Measurements from ENCODE around the gene AHCYL1.
"Not testable (repeated sequence)": the region's sequence is repeated elsewhere in the genome, so short reads cannot be mapped to it uniquely, and the experiment has no call there.

AHCYL1 gene

GRCh38 chr1:109984456-109985246 lies at the start of gene AHCYL1:
Gene AHCYL1 (plus strand): TSS chr1:109984765. CDS start chr1:109985053, 288 bp downstream.
- ATAC-seq, result peak; percentile 98
- H3K27me3 Mint-ChIP-seq, result no peaks in the 10 kb centered on the region

GRCh38 chr1:109935451-109935900 lies 49.1 kb upstream of the AHCYL1 start:
- peaks cover 8% of the 10 kb centered on the region for H3K4me1 Mint-ChIP-seq
- H3K9me3 Mint-ChIP-seq, result peaks cover 20 to 23% of the 10 kb centered on the region in 2 donors
- ATAC-seq (no peak), DNase-seq (no peak)
- H3K27me3 Mint-ChIP-seq, result no peaks in the 10 kb centered on the region
- H3K27ac Mint-ChIP-seq, result peak overlapping the region in 1 of 2 donors; percentile 75
- H3K4me3 Mint-ChIP-seq, result no peak overlapping the region

More at GRCh38 chr1:109984456-109985246, at the start of gene AHCYL1:
- H3K27ac Mint-ChIP-seq, result peak within 1 kb of the TSS; percentile 98 to 100
- peak within 1 kb of the TSS; percentile 98 to 99 for H3K4me3 Mint-ChIP-seq
- no peaks in the 10 kb centered on the region for H3K9me3 Mint-ChIP-seq
- H3K4me1 Mint-ChIP-seq, result peaks cover 43% of the 10 kb centered on the region
- DNase-seq, result peak; percentile 99

DNA sequence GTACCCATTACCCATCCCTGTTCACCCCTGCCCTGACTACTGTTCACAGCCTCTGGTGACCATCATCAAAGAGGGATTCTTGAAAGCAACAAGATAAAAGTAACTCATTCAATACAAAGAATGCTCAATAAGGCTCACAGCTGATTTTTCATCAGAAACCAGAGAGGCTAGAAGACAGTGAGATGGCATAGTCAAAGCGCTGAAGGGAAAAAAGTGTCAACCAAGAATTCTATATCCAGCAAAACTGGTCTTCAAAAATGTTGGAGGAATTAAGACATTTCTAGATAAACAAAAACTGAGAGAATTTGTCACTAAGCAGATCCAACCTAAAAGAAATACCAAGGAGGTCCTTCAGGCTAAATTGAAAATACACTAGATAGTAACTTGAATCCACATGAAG lies 46.8 kb upstream of the AHCYL1 start:
- ATAC-seq (no peak), DNase-seq (no peak)
- H3K4me3 Mint-ChIP-seq, result no peak overlapping the region
- H3K9me3 Mint-ChIP-seq, result peaks cover 20 to 23% of the 10 kb centered on the region in 2 donors
- peaks cover 8% of the 10 kb centered on the region for H3K4me1 Mint-ChIP-seq
- H3K27me3 Mint-ChIP-seq, result no peaks in the 10 kb centered on the region
- no peak overlapping the region for H3K27ac Mint-ChIP-seq

GRCh38 chr1:109938556-109938955 lies 46.0 kb upstream of the AHCYL1 start:
- DNase-seq, result no peak
- peaks cover 5% of the 10 kb centered on the region for H3K4me1 Mint-ChIP-seq
- H3K27me3 Mint-ChIP-seq, result no peaks in the 10 kb centered on the region
- peaks cover 20 to 23% of the 10 kb centered on the region in 2 donors for H3K9me3 Mint-ChIP-seq
- no peak for ATAC-seq
- H3K27ac Mint-ChIP-seq, result no peak overlapping the region
- H3K4me3 Mint-ChIP-seq, result no peak overlapping the region

DNA sequence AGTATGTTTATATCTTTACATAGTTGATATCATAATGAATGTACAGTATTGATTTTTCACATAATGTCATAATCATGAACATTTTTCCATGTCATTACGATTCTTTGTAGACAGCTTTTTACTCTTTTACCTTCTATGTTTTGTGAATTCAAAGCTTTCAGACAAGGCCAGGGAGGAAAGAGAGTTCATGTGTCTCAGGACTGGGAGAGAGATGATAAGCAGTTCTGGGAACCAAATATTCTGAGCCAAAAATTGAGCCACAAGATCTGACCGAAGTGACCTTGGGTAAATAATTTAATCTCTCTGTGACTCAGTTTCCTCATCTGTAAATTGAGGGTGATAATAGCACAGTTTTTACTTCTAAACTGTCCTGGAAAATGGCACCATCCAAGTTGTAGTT lies 42.1 kb upstream of the AHCYL1 start:
- Mint-ChIP-seq H3K9me3 (peaks cover 9 to 11% of the 10 kb centered on the region in 2 donors), H3K27me3 (no peaks in the 10 kb centered on the region), H3K4me3 (no peak overlapping the region), H3K27ac (no peak overlapping the region), H3K4me1 (peaks cover 6% of the 10 kb centered on the region)
- no peak for DNase-seq
- ATAC-seq, result no peak

DNA sequence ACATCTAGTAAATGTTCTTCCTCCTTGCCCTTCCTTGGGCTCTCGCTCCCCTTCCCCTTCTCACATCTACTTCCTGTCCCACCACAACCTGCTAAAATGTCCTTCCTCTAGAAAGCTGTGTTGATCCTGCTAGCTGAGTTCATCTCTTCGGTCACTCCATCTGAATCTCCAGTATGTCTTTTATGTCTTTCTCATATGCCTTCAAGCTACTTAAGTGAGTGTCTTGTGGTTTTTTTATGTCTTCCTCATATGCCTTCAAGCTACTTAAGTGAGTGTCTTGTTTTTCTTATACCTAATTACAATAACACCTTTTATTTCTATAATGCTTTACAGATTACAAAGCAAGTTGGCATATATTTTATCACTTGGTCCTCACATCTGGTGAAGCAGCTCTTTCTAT lies 40.0 kb upstream of the AHCYL1 start:
- DNase-seq (no peak), ATAC-seq (no peak)
- Mint-ChIP-seq H3K27ac (peak overlapping the region in 1 of 2 donors; percentile 63), H3K9me3 (peaks cover 4 to 6% of the 10 kb centered on the region in 2 donors), H3K27me3 (no peaks in the 10 kb centered on the region), H3K4me3 (no peak overlapping the region), H3K4me1 (peaks cover 13% of the 10 kb centered on the region)

- no peak for ATAC-seq
- H3K4me1 Mint-ChIP-seq, result peaks cover 13% of the 10 kb centered on the region
- H3K9me3 Mint-ChIP-seq, result peaks cover 4 to 6% of the 10 kb centered on the region in 2 donors
- DNase-seq, result no peak
- no peak overlapping the region for H3K27ac Mint-ChIP-seq
- H3K4me3 Mint-ChIP-seq, result no peak overlapping the region
- no peaks in the 10 kb centered on the region for H3K27me3 Mint-ChIP-seq
Measured at GRCh38 chr1:109946511-109946910, 38.1 kb upstream of the AHCYL1 start.

GRCh38 chr1:109947582-109948284 lies 36.8 kb upstream of the AHCYL1 start:
- DNase-seq (no peak), ATAC-seq (no peak)
- peaks cover 13% of the 10 kb centered on the region for H3K4me1 Mint-ChIP-seq
- no peak overlapping the region for H3K27ac Mint-ChIP-seq
- no peaks in the 10 kb centered on the region for H3K27me3 Mint-ChIP-seq
- no peak overlapping the region for H3K4me3 Mint-ChIP-seq
- H3K9me3 Mint-ChIP-seq, result peaks cover 4 to 6% of the 10 kb centered on the region in 2 donors

DNA sequence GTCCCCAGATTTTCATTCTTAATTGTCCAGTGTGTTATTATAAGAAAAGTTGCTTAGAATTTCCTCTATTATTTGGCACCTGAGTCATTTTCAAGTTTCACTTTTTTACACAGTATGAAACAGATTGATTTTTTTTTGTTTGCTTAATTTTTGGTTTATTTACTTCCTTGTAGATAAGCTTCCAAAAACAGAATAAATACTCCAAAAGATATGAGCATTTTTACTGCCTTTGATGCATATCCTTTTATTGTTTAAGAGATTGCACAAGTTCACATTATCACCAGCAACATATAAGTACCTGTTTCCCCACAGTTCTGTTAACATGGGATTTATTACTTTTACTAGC lies 36.3 kb upstream of the AHCYL1 start:
- Mint-ChIP-seq H3K27ac (no peak overlapping the region), H3K9me3 (peaks cover 4 to 6% of the 10 kb centered on the region in 2 donors), H3K27me3 (no peaks in the 10 kb centered on the region), H3K4me1 (peaks cover 13% of the 10 kb centered on the region), H3K4me3 (no peak overlapping the region)
- DNase-seq (no peak), ATAC-seq (no peak)

- DNase-seq, result no peak
- Mint-ChIP-seq H3K27me3 (no peaks in the 10 kb centered on the region), H3K4me3 (no peak overlapping the region), H3K27ac (no peak overlapping the region), H3K9me3 (peaks cover 2 to 6% of the 10 kb centered on the region in 2 donors), H3K4me1 (peaks cover 7% of the 10 kb centered on the region)
- no peak for ATAC-seq
Measured at GRCh38 chr1:109950038-109950437, 34.5 kb upstream of the AHCYL1 start.

DNA sequence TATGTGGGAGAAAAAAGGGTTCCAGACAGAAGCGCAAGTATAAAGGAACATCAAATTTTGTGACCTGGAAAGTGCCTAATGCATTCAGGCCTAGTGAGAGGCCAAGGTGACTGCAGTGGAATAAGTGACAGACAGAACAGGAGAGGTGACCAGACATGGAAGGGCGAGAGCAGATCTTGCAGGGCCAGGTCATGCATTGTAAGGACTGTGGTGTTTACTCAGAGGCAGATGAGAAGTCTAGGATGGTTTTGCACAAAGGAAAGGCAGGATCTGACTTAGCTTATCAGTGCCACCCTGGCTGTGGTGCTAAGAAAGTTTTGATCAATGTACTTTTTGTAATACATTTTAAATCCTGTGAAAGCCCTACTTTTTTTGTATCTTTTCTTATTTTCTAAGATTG lies 34.1 kb upstream of the AHCYL1 start:
- H3K27me3 Mint-ChIP-seq, result no peaks in the 10 kb centered on the region
- H3K27ac Mint-ChIP-seq, result no peak overlapping the region

DNA sequence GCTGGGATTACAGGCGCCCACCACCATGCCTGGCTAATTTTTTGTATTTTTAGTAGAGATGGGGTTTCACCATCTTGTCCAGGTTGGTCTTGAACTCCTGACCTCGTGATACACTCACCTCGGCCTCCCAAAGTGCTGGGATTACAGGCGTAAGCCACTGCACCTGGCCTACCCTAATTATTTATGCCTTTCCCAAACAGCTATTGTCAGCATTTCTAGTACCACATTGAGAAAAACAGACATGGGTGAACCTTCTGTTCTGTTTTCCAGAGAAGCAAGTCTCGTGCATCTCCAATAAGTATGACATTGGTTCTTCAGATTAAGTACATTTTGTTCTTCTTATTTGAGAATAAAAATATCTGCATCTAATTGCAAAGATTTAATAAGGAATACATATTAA lies 33.1 kb upstream of the AHCYL1 start:
- DNase-seq, ATAC-seq, H3K9me3 Mint-ChIP-seq, H3K27ac Mint-ChIP-seq, H3K4me1 Mint-ChIP-seq, H3K4me3 Mint-ChIP-seq, H3K27me3 Mint-ChIP-seq: not testable (repeated sequence)

More for the DNA sequence above, 34.1 kb upstream of the AHCYL1 start:
- no peak for DNase-seq
- Mint-ChIP-seq H3K4me3 (no peak overlapping the region), H3K4me1 (peaks cover 7% of the 10 kb centered on the region), H3K9me3 (peaks cover 0 to 6% of the 10 kb centered on the region in 2 donors)
- ATAC-seq, result no peak

DNA sequence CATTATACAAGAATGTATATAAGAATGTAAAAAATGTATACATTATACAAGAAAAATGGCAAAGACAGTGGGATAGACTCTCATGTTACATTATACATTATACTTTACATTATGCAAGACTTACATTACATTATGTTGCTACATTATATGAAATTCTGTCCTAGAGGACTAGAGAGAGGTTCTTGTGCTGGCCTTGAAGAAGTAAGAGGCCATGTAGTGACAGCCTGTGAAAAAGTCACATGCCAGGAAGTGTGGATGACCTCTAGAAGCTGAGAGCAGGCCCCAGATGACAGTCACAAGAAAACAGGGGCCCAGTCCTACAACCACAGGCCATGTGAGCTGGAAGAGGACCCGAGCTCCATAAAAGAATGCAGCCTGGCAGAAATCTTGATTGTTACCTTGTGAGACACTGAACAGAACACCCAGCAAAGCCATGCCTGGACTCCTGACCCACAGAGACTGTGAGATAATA lies 30.5 kb upstream of the AHCYL1 start:
- H3K4me1 Mint-ChIP-seq, result no peaks in the 10 kb centered on the region
- ATAC-seq (no peak), DNase-seq (no peak)
- no peak overlapping the region for H3K4me3 Mint-ChIP-seq
- no peaks in the 10 kb centered on the region for H3K9me3 Mint-ChIP-seq
- H3K27ac Mint-ChIP-seq, result no peak overlapping the region
- no peaks in the 10 kb centered on the region for H3K27me3 Mint-ChIP-seq

DNA sequence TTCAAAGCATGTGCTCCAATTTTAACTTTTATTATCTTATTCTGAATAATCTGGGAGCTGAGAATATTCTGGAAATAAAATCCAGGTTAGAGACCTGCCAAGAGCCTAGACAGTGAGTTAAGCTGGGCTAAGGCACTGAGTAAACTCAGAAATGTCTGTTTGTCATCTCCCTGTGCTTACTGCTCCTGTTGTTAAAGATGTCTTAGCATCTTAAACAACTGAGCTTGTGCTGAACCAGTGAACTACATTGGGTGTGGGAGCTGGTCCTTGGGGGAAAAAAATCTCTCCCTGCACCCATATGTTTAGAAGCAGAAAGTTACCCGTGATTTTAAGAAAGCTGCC lies 25.0 kb upstream of the AHCYL1 start:
- ATAC-seq, result no peak
- no peaks in the 10 kb centered on the region for H3K27me3 Mint-ChIP-seq
- H3K4me1 Mint-ChIP-seq, result no peaks in the 10 kb centered on the region
- no peak overlapping the region for H3K27ac Mint-ChIP-seq
- no peak for DNase-seq
- H3K4me3 Mint-ChIP-seq, result no peak overlapping the region
- no peaks in the 10 kb centered on the region for H3K9me3 Mint-ChIP-seq

GRCh38 chr1:109959974-109960744 lies 24.4 kb upstream of the AHCYL1 start:
- Mint-ChIP-seq H3K27me3 (no peaks in the 10 kb centered on the region), H3K27ac (no peak overlapping the region), H3K4me3 (no peak overlapping the region), H3K4me1 (no peaks in the 10 kb centered on the region), H3K9me3 (no peaks in the 10 kb centered on the region)
- DNase-seq (no peak), ATAC-seq (no peak)

DNA sequence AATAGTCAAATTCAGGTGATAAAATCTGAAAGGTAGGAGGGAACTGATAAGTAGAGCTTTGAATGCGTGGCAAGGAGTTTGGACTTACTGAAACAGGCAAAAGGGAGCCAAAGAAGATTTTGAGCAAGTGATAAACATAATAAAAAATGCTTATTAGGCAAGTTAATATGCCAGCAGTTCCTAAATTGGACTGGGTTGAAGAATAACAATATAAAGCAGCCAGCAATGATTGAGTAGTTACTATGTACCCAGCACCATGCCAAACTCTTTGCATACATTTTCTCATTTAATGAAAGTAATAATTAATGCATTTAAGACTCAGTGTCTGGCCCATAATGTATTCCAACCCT lies 23.8 kb upstream of the AHCYL1 start:
- H3K9me3 Mint-ChIP-seq, result no peaks in the 10 kb centered on the region
- H3K4me1 Mint-ChIP-seq, result no peaks in the 10 kb centered on the region
- H3K4me3 Mint-ChIP-seq, result no peak overlapping the region
- no peaks in the 10 kb centered on the region for H3K27me3 Mint-ChIP-seq
- H3K27ac Mint-ChIP-seq, result no peak overlapping the region
- DNase-seq (no peak), ATAC-seq (no peak)
